ENCODE measurements around the gene JARID2. TPM values are rescaled to one million over a fixed set of nuclear protein-coding genes. Genes with fewer than 3 reads are reported as not detected.
"Not testable (repeated sequence)": the region's sequence is repeated elsewhere in the genome, so short reads cannot be mapped to it uniquely, and the experiment has no call there.

The JARID2 gene
- total RNA-seq, 1 donor from 2014 or later = 13.8 TPM

- no peak for DNase-seq (ENCODE audit: low spot score)
Measured at GRCh38 chr6:15413466-15414234, 167.8 kb downstream of the JARID2 start.

GRCh38 chr6:15414235-15414612, 168.4 kb downstream of the JARID2 start:
- no peak for DNase-seq (ENCODE audit: low spot score)

DNA sequence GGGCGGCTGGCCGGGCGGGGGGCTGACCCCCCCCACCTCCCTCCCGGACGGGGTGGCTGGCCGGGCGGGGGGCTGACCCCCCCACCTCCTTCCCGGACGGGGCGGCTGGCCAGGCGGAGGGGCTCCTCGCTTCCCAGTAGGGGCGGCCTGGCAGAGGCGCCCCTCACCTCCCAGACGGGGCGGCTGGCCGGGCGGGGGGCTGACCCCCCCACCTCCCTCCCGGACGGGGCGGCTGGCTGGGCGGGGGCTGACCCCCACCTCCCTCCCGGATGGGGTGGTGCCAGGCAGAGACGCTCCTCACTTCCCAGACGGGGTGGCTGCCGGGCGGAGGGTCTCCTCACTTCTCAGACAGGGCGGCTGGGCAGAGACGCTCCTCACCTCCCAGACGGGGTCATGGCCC, 169.8 kb downstream of the JARID2 start:
- DNase-seq (ENCODE audit: low spot score) = not testable (repeated sequence)

DNA sequence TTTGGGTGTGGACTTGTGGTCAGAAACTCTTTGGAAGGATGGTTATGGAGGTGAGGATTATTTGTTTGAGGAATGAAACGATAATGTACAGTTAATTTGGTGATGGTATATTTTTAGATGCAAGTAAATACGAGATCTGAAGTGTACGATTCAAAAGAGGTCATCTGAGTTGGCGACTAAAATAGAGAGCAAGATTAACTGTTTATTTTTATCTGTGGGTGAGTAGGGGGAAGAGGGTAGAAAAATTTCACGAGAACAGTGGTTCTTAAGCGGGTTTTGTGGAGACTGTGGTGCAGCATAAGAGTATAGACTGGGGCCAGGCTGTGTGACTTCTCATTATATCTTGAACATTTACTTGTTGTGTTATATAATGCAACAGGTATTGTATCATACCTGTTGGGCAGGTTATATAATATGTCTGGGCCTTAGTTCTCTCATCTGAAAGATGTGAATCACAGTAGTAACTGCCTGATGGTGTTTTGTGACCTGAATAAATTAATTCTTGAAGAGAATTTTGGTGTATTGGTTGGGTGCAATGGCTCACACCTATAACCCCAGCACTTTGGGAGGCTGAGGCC, 171.2 kb downstream of the JARID2 start:
- DNase-seq (ENCODE audit: low spot score) = no peak

- no peak for DNase-seq (ENCODE audit: low spot score)
Measured at GRCh38 chr6:15417811-15418210, 171.9 kb downstream of the JARID2 start.

DNA sequence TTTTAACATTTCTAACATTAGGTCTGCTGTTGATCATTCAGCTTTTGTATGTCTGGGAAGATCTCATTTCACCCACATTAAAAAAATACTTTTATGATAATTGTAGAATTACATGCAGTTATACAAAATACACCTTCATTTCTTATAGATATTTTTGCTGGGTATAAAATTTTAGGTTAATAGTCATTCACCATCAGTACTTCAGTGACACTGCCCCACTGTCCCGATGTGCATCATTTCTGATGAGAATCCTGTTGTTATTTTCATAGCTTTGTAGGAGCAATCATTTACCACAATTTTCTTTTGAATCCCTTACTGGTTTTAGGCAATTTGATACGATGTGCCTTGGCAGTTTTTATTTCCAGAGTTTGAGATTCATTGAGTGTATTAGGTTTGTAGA, 173.6 kb downstream of the JARID2 start:
- DNase-seq (ENCODE audit: low spot score) = no peak

- DNase-seq (ENCODE audit: low spot score) = no peak
Measured at GRCh38 chr6:15420959-15421438, 175.1 kb downstream of the JARID2 start.

GRCh38 chr6:15421945-15422733, 176.3 kb downstream of the JARID2 start:
- no peak for DNase-seq (ENCODE audit: low spot score)

- no peak for DNase-seq (ENCODE audit: low spot score)
Measured at GRCh38 chr6:15423286-15423993, 177.6 kb downstream of the JARID2 start.

DNA sequence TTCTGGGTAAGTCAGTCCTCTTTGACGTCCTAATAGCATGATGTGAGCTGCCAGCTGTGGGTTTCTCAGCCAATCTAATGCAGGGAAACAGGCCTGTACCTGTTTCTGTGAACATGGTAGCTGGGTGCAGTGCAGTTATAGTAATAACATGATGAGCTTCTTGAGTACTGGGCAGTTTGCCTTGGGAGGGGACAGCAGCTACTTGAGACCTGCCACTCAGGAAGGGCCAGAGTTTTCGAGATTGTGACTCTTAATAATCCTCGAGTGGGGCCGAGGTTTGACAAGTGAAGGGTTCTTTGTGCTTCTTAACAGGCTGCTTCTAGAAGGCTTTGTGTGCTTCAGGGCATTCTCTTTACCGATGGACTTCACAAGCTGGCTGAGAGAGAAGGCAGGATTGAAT, 180.1 kb downstream of the JARID2 start:
- DNase-seq (ENCODE audit: low spot score) = no peak

DNA sequence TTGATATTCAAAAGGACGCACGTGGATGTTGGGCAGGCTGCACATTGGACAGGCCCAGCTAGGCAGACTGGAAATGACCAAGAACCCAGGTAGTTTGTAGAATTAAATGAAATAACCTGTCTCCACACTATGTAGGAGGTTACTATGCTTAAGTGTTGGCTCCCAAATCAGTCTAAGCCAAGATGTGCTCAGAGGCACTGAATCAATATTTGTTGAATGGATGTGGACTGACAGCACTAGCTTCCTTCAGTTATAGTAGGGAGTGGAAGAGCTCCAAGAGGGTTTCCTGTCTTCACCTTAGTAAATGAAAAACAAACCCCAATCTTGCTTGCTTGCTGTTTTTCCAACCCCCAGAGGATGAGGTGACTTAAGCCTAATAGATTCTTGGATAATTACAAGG, 180.5 kb downstream of the JARID2 start:
- no peak for DNase-seq (ENCODE audit: low spot score)

DNA sequence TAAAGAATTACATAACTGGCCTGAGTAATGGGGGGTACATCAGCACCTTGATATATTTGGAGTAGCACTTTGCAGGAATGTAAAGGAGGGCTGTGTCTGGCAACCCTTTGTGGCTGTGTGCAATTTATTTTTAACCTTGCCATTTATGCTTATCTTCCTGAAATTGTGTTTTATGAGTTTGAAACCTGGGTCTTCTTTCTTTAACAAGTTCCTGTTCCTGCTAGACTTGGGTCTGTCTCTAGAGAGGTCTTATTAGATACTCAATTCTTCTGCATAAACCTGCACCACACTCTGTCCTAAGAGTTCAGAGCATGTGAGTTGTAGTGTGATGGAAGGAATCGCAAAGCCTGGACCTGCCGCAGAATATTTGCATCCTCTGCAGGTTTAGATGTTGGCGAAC, 181.0 kb downstream of the JARID2 start:
- no peak for DNase-seq (ENCODE audit: low spot score)

- DNase-seq (ENCODE audit: low spot score) = no peak
Measured at GRCh38 chr6:15427331-15428070, 181.6 kb downstream of the JARID2 start.

DNA sequence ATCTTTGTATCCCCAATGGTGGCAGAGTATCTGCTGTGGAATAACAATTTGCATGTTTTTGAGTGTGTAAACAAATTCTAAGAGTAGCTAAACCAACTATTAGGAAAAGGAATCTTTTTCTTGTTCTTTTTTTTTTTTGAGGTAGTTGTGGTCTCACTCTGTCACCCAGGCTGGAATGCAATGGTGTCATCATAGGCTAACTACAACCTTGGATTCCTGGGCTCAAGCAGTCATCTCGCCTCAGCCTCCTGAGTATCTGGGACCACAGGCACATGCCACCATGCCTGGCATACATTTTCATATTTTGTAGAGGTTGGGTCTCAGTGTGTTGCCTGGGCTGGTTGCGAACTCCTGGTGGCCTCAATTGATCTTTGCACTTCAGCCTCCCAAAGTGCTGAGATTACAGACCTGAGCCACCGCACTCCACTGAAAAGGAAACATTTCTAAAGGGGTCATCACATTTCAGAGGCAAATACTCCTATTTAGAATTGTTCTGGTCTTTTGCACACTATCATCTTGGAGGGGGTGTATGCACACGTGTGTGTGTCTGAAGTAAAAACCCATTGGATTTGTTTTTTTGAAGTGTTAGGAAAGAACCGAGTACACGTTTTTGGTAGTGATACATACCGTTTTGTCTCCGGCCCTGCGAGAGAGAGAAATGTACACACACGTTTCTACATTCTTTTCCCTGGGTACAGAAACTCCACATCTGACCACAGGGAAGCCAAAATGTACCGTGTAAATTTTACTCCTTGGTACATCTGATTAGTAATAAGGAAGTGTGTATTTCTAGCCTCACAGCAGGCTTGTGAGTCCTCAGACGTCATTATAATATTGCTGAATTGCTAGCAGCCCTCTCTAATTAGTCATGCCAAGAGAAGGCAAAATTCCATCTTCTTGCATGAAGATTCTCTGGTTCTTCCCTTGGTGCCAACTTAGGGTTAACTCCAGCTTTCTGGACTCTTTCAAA, 183.6 kb downstream of the JARID2 start:
- DNase-seq (ENCODE audit: low spot score) = no peak

- no peak for DNase-seq (ENCODE audit: low spot score)
Measured at GRCh38 chr6:15430186-15430585, 184.3 kb downstream of the JARID2 start.

DNA sequence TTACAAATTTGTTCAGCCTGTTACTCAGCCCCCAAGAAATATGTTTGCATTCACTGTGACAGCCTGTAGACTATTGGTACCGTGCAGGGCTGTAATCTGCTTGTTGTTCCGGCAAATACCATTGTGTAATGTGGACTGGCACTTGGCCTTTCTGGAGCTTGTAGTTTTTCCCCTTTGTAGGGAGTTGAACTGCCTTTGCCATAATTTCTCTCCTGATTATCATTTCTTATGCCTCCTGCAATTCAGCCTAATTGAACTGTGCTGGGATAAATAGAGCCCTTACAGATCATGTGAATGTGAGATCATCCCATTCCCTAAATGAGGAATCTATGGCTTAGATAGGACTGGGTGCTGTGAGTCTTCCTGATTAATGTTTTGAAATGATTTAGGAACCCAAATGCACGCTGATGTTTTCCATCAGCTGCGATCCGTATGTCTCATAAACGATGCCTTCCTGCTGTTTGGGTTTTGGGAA, 185.1 kb downstream of the JARID2 start:
- no peak for DNase-seq (ENCODE audit: low spot score)

DNA sequence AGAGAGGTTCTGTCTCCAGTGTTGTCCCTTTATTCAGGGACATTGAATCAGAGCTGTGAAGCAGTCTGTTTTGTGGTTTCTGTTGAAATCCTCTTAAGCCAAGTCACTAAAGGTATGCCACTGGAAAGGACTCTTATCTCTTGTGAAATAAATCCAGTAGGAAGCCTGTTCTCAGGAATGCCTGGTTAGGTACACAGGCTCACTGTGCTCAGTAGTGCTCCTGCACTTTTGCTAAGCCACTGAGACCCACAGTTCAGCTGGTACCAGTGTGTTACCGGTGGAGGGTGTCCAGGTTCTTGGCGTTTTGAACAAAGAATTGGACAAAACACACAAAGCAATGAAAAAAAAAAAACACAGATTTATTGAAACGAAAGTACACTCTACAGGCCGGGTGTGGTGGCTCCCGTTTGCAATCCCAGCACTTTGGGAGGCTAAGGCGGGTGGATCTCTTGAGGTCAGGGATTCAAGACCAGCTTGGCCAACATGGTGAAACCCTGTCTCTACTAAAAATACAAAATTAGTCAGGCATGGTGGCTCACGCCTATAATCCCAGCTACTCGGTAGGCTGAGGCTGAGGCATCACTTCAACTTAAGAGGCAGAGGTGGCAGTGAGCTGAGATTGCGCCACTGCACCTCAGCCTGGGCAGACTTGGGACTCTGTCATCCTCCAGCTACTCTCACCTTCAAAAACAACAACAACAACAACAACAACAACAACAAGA, 186.1 kb downstream of the JARID2 start:
- no peak for DNase-seq (ENCODE audit: low spot score)

- no peak for DNase-seq (ENCODE audit: low spot score)
Measured at GRCh38 chr6:15433511-15433861, 187.6 kb downstream of the JARID2 start.

DNA sequence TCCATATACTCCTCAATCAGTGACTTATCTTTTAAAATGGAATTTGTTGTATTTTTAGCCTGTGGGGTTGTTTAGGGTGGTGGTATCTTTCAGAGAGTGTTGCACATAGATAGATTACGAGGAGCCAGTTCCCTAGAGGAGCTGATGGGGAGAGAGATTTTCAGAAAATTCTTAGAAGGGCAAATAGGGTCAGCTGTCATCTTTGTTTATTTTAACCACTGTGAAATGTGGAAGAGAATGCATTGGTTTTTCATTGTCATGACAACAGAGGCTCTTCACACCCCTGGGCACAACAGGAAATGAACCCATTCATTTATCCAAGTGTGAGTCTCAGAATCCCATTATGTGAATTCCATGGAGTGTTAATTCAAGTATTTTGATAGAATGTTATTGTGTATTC, 188.4 kb downstream of the JARID2 start:
- no peak for DNase-seq (ENCODE audit: low spot score)
